GM23248 (cell line): ENCODE data around the gene POSTN.

Experiments
- EZH2 ChIP-seq: fragments of 200-600 bp; sonication (generic); IDR thresholded peaks from 2 replicates; pipeline ENCODE4 v1.6.1; 2018; ENCODE audit warnings: antibody characterized with exemption, mild to moderate bottlenecking; ENCODE audit not compliant: insufficient read depth, poor library complexity, severe bottlenecking
- EZH2phosphoT487 ChIP-seq: fragments of 200-600 bp; sonication (generic); IDR thresholded peaks from 2 replicates; pipeline ENCODE4 v1.6.1; 2018; ENCODE audit warnings: antibody characterized with exemption, moderate library complexity, mild to moderate bottlenecking, low read depth; ENCODE audit not compliant: insufficient read depth

- TF ChIP-seq EZH2phosphoT487 (no peak), EZH2 (no peak)
These were observed 3.3 kb upstream of the POSTN start for GRCh38 chr13:37601648-37602440.
